DND-41 (cell line): ENCODE results near the gene PLEKHJ1.

Source experiments
- EZH2 ChIP-seq: IDR thresholded peaks from 3 replicates; pipeline ENCODE4 v1.6.1; 2012; ENCODE audit warnings: borderline replicate concordance, low read depth, mild to moderate bottlenecking, moderate library complexity, low read length, inconsistent platforms; ENCODE audit not compliant: severe bottlenecking
- TF ChIP-seq, protein P1 (sequence below): IDR thresholded peaks from 2 replicates; pipeline ENCODE4 v1.5.1; 2012; ENCODE audit warnings: borderline replicate concordance, low read length, moderate library complexity, mild to moderate bottlenecking; ENCODE audit not compliant: poor library complexity, severe bottlenecking; ENCODE audit errors: extremely low read depth

DNA sequence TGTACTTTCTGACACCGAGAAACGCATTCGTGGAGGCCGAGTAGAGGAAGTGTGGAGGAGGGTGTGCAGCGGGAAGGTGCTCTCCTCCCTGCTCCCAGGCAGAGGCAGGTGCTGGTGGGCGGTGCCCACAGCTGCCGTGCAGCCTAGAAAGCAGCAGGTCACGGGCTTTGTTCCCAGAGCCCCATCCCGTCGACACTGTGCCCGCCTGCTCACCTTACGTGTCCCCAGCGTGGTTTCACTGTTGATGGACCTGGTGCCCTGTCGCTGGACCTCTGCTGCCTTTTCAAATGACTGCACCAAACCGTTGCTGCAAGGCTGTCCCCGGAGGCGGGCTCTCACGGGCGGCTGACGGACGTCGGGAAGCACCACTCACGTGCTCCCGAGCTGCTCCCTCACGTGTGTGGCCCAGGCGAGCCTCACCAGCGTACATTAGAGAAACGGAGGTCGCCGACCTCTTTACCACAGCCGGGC, 20.8 kb downstream of the PLEKHJ1 start:
- TF ChIP-seq, protein P1, sequence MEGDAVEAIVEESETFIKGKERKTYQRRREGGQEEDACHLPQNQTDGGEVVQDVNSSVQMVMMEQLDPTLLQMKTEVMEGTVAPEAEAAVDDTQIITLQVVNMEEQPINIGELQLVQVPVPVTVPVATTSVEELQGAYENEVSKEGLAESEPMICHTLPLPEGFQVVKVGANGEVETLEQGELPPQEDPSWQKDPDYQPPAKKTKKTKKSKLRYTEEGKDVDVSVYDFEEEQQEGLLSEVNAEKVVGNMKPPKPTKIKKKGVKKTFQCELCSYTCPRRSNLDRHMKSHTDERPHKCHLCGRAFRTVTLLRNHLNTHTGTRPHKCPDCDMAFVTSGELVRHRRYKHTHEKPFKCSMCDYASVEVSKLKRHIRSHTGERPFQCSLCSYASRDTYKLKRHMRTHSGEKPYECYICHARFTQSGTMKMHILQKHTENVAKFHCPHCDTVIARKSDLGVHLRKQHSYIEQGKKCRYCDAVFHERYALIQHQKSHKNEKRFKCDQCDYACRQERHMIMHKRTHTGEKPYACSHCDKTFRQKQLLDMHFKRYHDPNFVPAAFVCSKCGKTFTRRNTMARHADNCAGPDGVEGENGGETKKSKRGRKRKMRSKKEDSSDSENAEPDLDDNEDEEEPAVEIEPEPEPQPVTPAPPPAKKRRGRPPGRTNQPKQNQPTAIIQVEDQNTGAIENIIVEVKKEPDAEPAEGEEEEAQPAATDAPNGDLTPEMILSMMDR, result no peak
- TF ChIP-seq EZH2, result no peak
